Measurements from ENCODE around the gene SLC2A4RG. TPM values are rescaled to one million over a fixed set of nuclear protein-coding genes. Genes with fewer than 3 reads are reported as not detected.

Gene SLC2A4RG
- total RNA-seq, 2 donors from 2014 or later, result 69.3 to 108 TPM

DNA sequence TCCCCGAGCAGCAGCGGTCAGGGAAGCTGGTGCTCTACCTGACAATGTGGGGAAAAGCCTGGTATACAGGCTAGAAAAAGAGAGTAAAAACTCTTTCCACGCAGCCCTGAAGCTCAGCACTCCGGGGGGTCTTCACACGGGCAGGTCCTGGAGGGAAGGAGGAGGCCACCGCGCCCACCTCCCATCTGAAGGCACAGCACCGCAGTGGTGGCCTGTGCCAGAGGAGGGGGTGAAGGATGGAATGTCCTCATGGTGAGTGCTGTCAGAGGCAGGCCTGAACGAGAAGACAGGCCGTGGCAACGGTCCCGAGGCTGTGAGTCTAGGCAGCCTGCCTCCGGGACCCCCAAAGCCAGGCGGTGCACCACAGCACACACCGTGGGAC lies 5.8 kb downstream of the SLC2A4RG start:
- H3K27me3 Mint-ChIP-seq (ENCODE audit: insufficient read depth), result no peaks in the 10 kb centered on the region
- no peak overlapping the region for H3K9ac ChIP-seq (ENCODE audit: extremely low read depth, low read length, poor library complexity, severe bottlenecking)
- TF ChIP-seq, protein P1, sequence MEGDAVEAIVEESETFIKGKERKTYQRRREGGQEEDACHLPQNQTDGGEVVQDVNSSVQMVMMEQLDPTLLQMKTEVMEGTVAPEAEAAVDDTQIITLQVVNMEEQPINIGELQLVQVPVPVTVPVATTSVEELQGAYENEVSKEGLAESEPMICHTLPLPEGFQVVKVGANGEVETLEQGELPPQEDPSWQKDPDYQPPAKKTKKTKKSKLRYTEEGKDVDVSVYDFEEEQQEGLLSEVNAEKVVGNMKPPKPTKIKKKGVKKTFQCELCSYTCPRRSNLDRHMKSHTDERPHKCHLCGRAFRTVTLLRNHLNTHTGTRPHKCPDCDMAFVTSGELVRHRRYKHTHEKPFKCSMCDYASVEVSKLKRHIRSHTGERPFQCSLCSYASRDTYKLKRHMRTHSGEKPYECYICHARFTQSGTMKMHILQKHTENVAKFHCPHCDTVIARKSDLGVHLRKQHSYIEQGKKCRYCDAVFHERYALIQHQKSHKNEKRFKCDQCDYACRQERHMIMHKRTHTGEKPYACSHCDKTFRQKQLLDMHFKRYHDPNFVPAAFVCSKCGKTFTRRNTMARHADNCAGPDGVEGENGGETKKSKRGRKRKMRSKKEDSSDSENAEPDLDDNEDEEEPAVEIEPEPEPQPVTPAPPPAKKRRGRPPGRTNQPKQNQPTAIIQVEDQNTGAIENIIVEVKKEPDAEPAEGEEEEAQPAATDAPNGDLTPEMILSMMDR (conservative IDR thresholded peaks at IDR 0.05), result no peak

DNA sequence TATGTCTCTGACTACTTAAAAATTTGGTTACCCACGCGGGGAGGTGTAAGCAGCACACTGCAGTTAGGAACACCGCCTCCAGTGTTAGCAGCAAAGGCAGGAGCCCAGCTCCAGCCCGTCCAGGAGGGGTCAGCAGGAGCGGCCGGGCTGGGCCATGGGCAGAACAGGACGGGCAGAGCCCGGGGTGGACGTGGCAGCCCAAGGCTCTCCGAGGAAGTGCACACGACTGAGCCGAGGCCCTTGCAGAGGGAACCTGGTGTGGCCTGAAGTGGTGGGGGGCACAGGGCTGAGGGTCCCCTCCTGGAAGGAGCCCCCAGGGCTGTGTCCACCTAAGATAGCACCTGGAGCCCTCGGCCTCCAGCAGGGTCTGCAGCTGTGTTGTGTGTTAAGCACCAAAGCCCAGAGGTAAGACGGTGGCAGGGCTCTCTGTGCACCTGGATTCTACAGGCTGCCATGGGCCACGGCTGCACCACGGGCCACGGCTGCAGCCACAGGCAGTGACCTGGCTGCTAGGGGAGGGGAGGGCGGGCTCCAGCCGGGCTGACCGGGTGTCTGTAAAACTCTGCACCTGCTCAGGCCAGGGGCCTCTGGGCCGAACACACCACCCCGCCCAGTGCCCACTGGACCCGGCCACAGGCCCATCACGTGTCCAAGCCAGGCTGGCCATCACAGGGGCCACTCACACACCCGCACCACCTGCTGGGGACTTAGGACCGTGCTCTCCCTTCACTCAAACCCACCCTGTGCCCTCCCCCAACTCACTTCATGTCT lies 6.6 kb downstream of the SLC2A4RG start:
- WGBS, 2 experiments (ENCODE audit: insufficient coverage in 1 of 2, insufficient read length in 1 of 2), result 95 to 96% methylated on average over 18 to 26 of the region's 26 CpGs
- no peak overlapping the region for H3K9ac ChIP-seq (ENCODE audit: extremely low read depth, low read length, poor library complexity, severe bottlenecking)
- Mint-ChIP-seq H3K27ac (no peak overlapping the region), H3K36me3 (ENCODE audit: low read depth) (peaks cover 14% of the 10 kb centered on the region), H3K9me3 (no peaks in the 10 kb centered on the region), H3K4me3 (no peak overlapping the region), H3K27me3 (ENCODE audit: insufficient read depth) (no peaks in the 10 kb centered on the region), H3K4me1 (peaks cover 2% of the 10 kb centered on the region)
- H3K9me3 ChIP-seq (ENCODE audit: control insufficient read depth, low read length), result no peaks in the 10 kb centered on the region
- peaks cover 29% of the 10 kb centered on the region for H3K36me3 ChIP-seq (ENCODE audit: control insufficient read depth, insufficient read depth, low read length)
- no peak overlapping the region for H3K27ac ChIP-seq (ENCODE audit: low read depth, low read length)
- H3K4me1 ChIP-seq (ENCODE audit: control insufficient read depth, insufficient read depth, low read length), result peaks cover 7% of the 10 kb centered on the region
- no peaks in the 10 kb centered on the region for H3K27me3 ChIP-seq (ENCODE audit: control insufficient read depth, insufficient read depth, low read length, poor library complexity, severe bottlenecking)
- TF ChIP-seq, protein P1 (conservative IDR thresholded peaks at IDR 0.05), result no peak
- peak; percentile 43 for DNase-seq
- no peak overlapping the region for H3K4me3 ChIP-seq (ENCODE audit: low read length)

More for the DNA sequence above, 5.8 kb downstream of the SLC2A4RG start:
- peaks cover 29% of the 10 kb centered on the region for H3K36me3 ChIP-seq (ENCODE audit: control insufficient read depth, insufficient read depth, low read length)
- Mint-ChIP-seq H3K36me3 (ENCODE audit: low read depth) (peaks cover 14% of the 10 kb centered on the region), H3K27ac (no peak overlapping the region), H3K4me3 (no peak overlapping the region), H3K9me3 (no peaks in the 10 kb centered on the region), H3K4me1 (no peaks in the 10 kb centered on the region)
- 85 to 87% methylated on average over 9 to 15 of the region's 15 CpGs for WGBS, 2 experiments (ENCODE audit: insufficient coverage in 1 of 2, insufficient read length in 1 of 2)
- peaks cover 8% of the 10 kb centered on the region for H3K4me1 ChIP-seq (ENCODE audit: control insufficient read depth, insufficient read depth, low read length)
- H3K9me3 ChIP-seq (ENCODE audit: control insufficient read depth, low read length), result no peaks in the 10 kb centered on the region
- H3K4me3 ChIP-seq (ENCODE audit: low read length), result no peak overlapping the region
- no peaks in the 10 kb centered on the region for H3K27me3 ChIP-seq (ENCODE audit: control insufficient read depth, insufficient read depth, low read length, poor library complexity, severe bottlenecking)
- DNase-seq, result peak; percentile 49
- H3K27ac ChIP-seq (ENCODE audit: low read depth, low read length), result peak overlapping the region; percentile 41

- TF ChIP-seq, protein P1 (conservative IDR thresholded peaks at IDR 0.05), result no peak
- Mint-ChIP-seq H3K27ac (no peak overlapping the region), H3K36me3 (ENCODE audit: low read depth) (peaks cover 14% of the 10 kb centered on the region), H3K4me3 (no peak overlapping the region), H3K27me3 (ENCODE audit: insufficient read depth) (no peaks in the 10 kb centered on the region), H3K9me3 (no peaks in the 10 kb centered on the region), H3K4me1 (peaks cover 4% of the 10 kb centered on the region)
- H3K9ac ChIP-seq (ENCODE audit: extremely low read depth, low read length, poor library complexity, severe bottlenecking), result no peak overlapping the region
- no peaks in the 10 kb centered on the region for H3K9me3 ChIP-seq (ENCODE audit: control insufficient read depth, low read length)
- DNase-seq, result peak; percentile 45
- 96% methylated on average over 40 to 47 of the region's 47 CpGs for WGBS, 2 experiments (ENCODE audit: insufficient coverage in 1 of 2, insufficient read length in 1 of 2)
- H3K4me1 ChIP-seq (ENCODE audit: control insufficient read depth, insufficient read depth, low read length), result peaks cover under 1% of the 10 kb centered on the region
- no peak overlapping the region for H3K27ac ChIP-seq (ENCODE audit: low read depth, low read length)
- H3K27me3 ChIP-seq (ENCODE audit: control insufficient read depth, insufficient read depth, low read length, poor library complexity, severe bottlenecking), result no peaks in the 10 kb centered on the region
- H3K4me3 ChIP-seq (ENCODE audit: low read length), result no peak overlapping the region
- H3K36me3 ChIP-seq (ENCODE audit: control insufficient read depth, insufficient read depth, low read length), result peaks cover 23% of the 10 kb centered on the region
Observed at GRCh38 chr20:63746751-63747315, 7.3 kb downstream of the SLC2A4RG start.
